A549 (cell line): ENCODE results near the gene PTPRN2. TPM values are rescaled to one million over a fixed set of nuclear protein-coding genes. Genes with fewer than 3 reads are reported as not detected.

Experiments used
- ATAC-seq, 2 experiments: fragments of 200-7000 bp in 1 of 2; fragments of >200 bp in 1 of 2; cut with Nextera tagmentation in 1 of 2; cut with Tn5 transposase in 1 of 2; 3 replicates each; pipeline versions ENCODE4 v1.8.0 to v1.9.1; 2018 to 2020; ENCODE audit warnings: mild to moderate bottlenecking in 1 of 2, moderate library complexity in 1 of 2
- CTCF ChIA-PET: fragments of 300-600 bp; sonication (Branson Sonifier 250); formaldehyde crosslinking; extraction: SDS; loops from one replicate; lab custom pipeline; 2021; ENCODE audit warnings: antibody characterized with exemption, inconsistent platforms; lab: Yijun Ruan, JAX
- POLR2A ChIA-PET: fragments of 350-600 bp; formaldehyde crosslinking; extraction: SDS; loops from one replicate; lab custom pipeline; 2021; ENCODE audit warnings: antibody characterized with exemption, inconsistent platforms; lab: Yijun Ruan, JAX
- DNase-seq, 2 experiments: peaks; one replicate each; pipeline versions ENCODE4 v3.0.0 to v3.0.0-alpha.2; 2011 to 2016; ENCODE audit warnings: low read depth in 1 of 2, low spot score in 1 of 2
- FAIRE-seq: peaks from 2 replicates; lab custom pipeline; 2011; peaks lifted over from hg19 to GRCh38; lab: Jason Lieb, UNC
- H3K27ac ChIP-seq, 2 experiments: fragments of >200 bp; sonication (Bioruptor Twin); formaldehyde crosslinking; 3 replicates each; pipeline ENCODE4 v1.5.1; 2016 to 2017
- H3K4me1 ChIP-seq: fragments of >200 bp; sonication (Bioruptor Twin); formaldehyde crosslinking; 3 replicates; pipeline ENCODE4 v1.6.1; 2016
- H3K4me2 ChIP-seq: fragments of >200 bp; sonication (Bioruptor Twin); formaldehyde crosslinking; 3 replicates; pipeline ENCODE4 v1.6.1; 2016
- H3K4me3 ChIP-seq: fragments of >200 bp; sonication (Bioruptor Twin); formaldehyde crosslinking; 3 replicates; pipeline ENCODE4 v1.5.1; 2016
- H3K9me3 ChIP-seq: fragments of >200 bp; sonication (Bioruptor Twin); formaldehyde crosslinking; 3 replicates; pipeline ENCODE4 v1.6.1; 2016
- BHLHE40 ChIP-seq: IDR thresholded peaks from 2 replicates; pipeline ENCODE4 v1.6.1; 2012; ENCODE audit warnings: low read depth, low read length, inconsistent platforms
- CEBPB ChIP-seq, 2 experiments: fragments of >200 bp in 1 of 2; sonication (Bioruptor Twin) in 1 of 2; formaldehyde crosslinking in 1 of 2; IDR thresholded peaks; 2 replicates each; pipeline ENCODE4 v1.6.1; 2012 to 2016
- CHD4 ChIP-seq: fragments of 200-600 bp; sonication (generic); IDR thresholded peaks from 2 replicates; pipeline ENCODE4 v1.6.1; 2016; ENCODE audit warnings: antibody characterized with exemption, mild to moderate bottlenecking, borderline replicate concordance
- E2F6 ChIP-seq: IDR thresholded peaks from 2 replicates; pipeline ENCODE4 v1.6.1; 2012; ENCODE audit warnings: low read depth, borderline replicate concordance
- EHMT2 ChIP-seq: fragments of 200-600 bp; sonication (generic); IDR thresholded peaks from 2 replicates; pipeline ENCODE4 v1.6.1; 2016; ENCODE audit warnings: antibody characterized with exemption, low read depth, mild to moderate bottlenecking, moderate library complexity
- ELK1 ChIP-seq: fragments of 150-350 bp; IDR thresholded peaks from 2 replicates; pipeline ENCODE4 v1.6.1; 2014; ENCODE audit warnings: low read depth, mild to moderate bottlenecking, low read length
- FOSB ChIP-seq: fragments of 250-450 bp; sonication (Bioruptor Pico); IDR thresholded peaks from 2 replicates; pipeline ENCODE4 v1.5.0; 2020; ENCODE audit warnings: mild to moderate bottlenecking, moderate library complexity
- FOXS1 ChIP-seq: fragments of 250-450 bp; sonication (Bioruptor Pico); IDR thresholded peaks from 2 replicates; pipeline ENCODE4 v1.5.0; 2020; ENCODE audit warnings: mild to moderate bottlenecking, moderate library complexity
- GATA3 ChIP-seq: IDR thresholded peaks from 2 replicates; pipeline ENCODE4 v1.6.1; 2012; ENCODE audit warnings: borderline replicate concordance
- HDAC2 ChIP-seq: fragments of 200-600 bp; sonication (generic); IDR thresholded peaks from 2 replicates; pipeline ENCODE4 v1.6.1; 2016
- HOXA7 ChIP-seq: fragments of 250-450 bp; sonication (Bioruptor Pico); IDR thresholded peaks from 2 replicates; pipeline ENCODE4 v1.5.0; 2020; ENCODE audit warnings: mild to moderate bottlenecking, moderate library complexity
- HOXB5 ChIP-seq: fragments of 250-450 bp; sonication (Bioruptor Pico); IDR thresholded peaks from 2 replicates; pipeline ENCODE4 v1.5.0; 2020; ENCODE audit warnings: mild to moderate bottlenecking, moderate library complexity
- KDM1A ChIP-seq: fragments of 200-600 bp; sonication (generic); IDR thresholded peaks from 2 replicates; pipeline ENCODE4 v1.6.1; 2016; ENCODE audit warnings: low read depth, mild to moderate bottlenecking
- MYC ChIP-seq: IDR thresholded peaks from 2 replicates; pipeline ENCODE4 v1.6.1; 2012; ENCODE audit warnings: mild to moderate bottlenecking, inconsistent platforms, low read length, improper control_type of control experiment, borderline replicate concordance
- NPAS2 ChIP-seq: fragments of 250-450 bp; sonication (Bioruptor Pico); IDR thresholded peaks from 2 replicates; pipeline ENCODE4 v1.8.0; 2022; ENCODE audit warnings: mild to moderate bottlenecking, moderate library complexity, borderline replicate concordance
- NR3C1 ChIP-seq: fragments of >200 bp; sonication (Bioruptor Twin); formaldehyde crosslinking; IDR thresholded peaks from 3 replicates; pipeline ENCODE4 v1.6.1; 2017
- PBX3 ChIP-seq: IDR thresholded peaks from 2 replicates; pipeline ENCODE4 v1.6.1; 2012
- PHF8 ChIP-seq: fragments of 200-600 bp; sonication (generic); IDR thresholded peaks from 2 replicates; pipeline ENCODE4 v1.6.1; 2016; ENCODE audit warnings: low read depth, mild to moderate bottlenecking, antibody characterized with exemption, moderate library complexity, borderline replicate concordance
- POLR2AphosphoS2 ChIP-seq: conservative IDR thresholded peaks from 2 replicates; pipeline ENCODE4 v1.6.1; 2012; ENCODE audit warnings: low read length, improper control_type of control experiment, inconsistent platforms
- RAD21 ChIP-seq, 2 experiments: fragments of >200 bp in 1 of 2; sonication (Bioruptor Twin) in 1 of 2; formaldehyde crosslinking in 1 of 2; IDR thresholded peaks in 1 of 2; conservative IDR thresholded peaks in 1 of 2; 2 replicates in 1 of 2; 3 replicates in 1 of 2; pipeline ENCODE4 v1.6.1; 2012 to 2018; ENCODE audit warnings: inconsistent platforms in 1 of 2
- RNF2 ChIP-seq: fragments of 200-600 bp; sonication (generic); IDR thresholded peaks from 2 replicates; pipeline ENCODE4 v1.6.1; 2016; ENCODE audit warnings: low read depth, mild to moderate bottlenecking, antibody characterized with exemption, moderate library complexity, borderline replicate concordance
- SREBF2 ChIP-seq: fragments of 450-650 bp; IDR thresholded peaks from 2 replicates; pipeline ENCODE4 v1.6.1; 2014; ENCODE audit warnings: mild to moderate bottlenecking, moderate library complexity
- TFCP2L1 ChIP-seq: fragments of 250-450 bp; sonication (Bioruptor Pico); IDR thresholded peaks from 2 replicates; pipeline ENCODE4 v1.5.0; 2021; ENCODE audit warnings: mild to moderate bottlenecking
- TP53 ChIP-seq: fragments of 250-450 bp; sonication (Bioruptor Pico); IDR thresholded peaks from 2 replicates; pipeline ENCODE4 v1.5.0; 2021; ENCODE audit warnings: mild to moderate bottlenecking, moderate library complexity
- ZC3H11A ChIP-seq: fragments of 450-650 bp; IDR thresholded peaks from 2 replicates; pipeline ENCODE4 v1.6.1; 2014; ENCODE audit warnings: antibody characterized with exemption, mild to moderate bottlenecking
- WGBS: methylation state at CpG from one replicate; pipeline ENCODE4 v1.1.6; 2017; ENCODE audit errors: missing lambda C conversion rate; 5-methylcytosine and 5-hydroxymethylcytosine counted together
- polyA plus RNA-seq, 4 experiments: library from polyadenylated mRNA; depleted of rRNA in 3 of 4; stranded (reverse); fragments of >200 nt; fragmentation: RNase III in 1 of 4; extraction: RNeasy Plus Mini Kit Qiagen cat#74134 plus additional on column Dnase treatment in 1 of 4; gene quantifications; 2 replicates in 3 of 4; 3 replicates in 1 of 4; pipeline ENCODE4 v1.2.3, GENCODE V29; 2011 to 2017

The PTPRN2 gene
- polyA plus RNA-seq, 2 of the 4 experiments (the other 2 are of a cell fraction), result 0.41 to 1.2 TPM

- no peak overlapping the region for H3K4me3 ChIP-seq
- no peak for ATAC-seq
- no peak overlapping the region for H3K4me2 ChIP-seq
- TF ChIP-seq NR3C1 (no peak), EHMT2 (no peak), ZC3H11A (no peak), HOXB5 (CRISPR knock-in tag) (no peak), E2F6 (no peak), HDAC2 (no peak)
- TF ChIP-seq, all 56 proteins: peak for 0
- Histone ChIP-seq H3K27ac (no peak overlapping the region), H3K9me3 (no peaks in the 10 kb centered on the region), H3K4me1 (no peaks in the 10 kb centered on the region)
- CTCF ChIA-PET, result interaction anchor here (1.5 kb wide), 1 partner anchor 177 kb away, joined by 3 read pairs; no protein-coding TSS in a partner anchor
- FAIRE-seq (no peak), DNase-seq (no peak)
- POLR2A ChIA-PET, result no interaction called here
- WGBS, result 61% methylated on average over 15 of the region's 15 CpGs
Measured at GRCh38 chr7:157609516-157609915, 978.1 kb downstream of the PTPRN2 start.

GRCh38 chr7:157607218-157607617, 980.4 kb downstream of the PTPRN2 start:
- CTCF ChIA-PET, result no interaction called here
- H3K4me3 ChIP-seq, result no peak overlapping the region
- H3K27ac ChIP-seq, result no peak overlapping the region
- H3K4me1 ChIP-seq, result no peaks in the 10 kb centered on the region
- H3K4me2 ChIP-seq, result no peak overlapping the region
- POLR2A ChIA-PET, result no interaction called here
- WGBS, result 68% methylated on average over 7 of the region's 10 CpGs
- FAIRE-seq (no peak), ATAC-seq (no peak; a peak in 1 of 6 replicates), DNase-seq (no peak)
- no peaks in the 10 kb centered on the region for H3K9me3 ChIP-seq
- TF ChIP-seq SREBF2 (no peak), GATA3 (no peak), HOXA7 (CRISPR knock-in tag) (no peak), NR3C1 (no peak), RAD21 (conservative IDR thresholded peaks at IDR 0.05 in 1 of 2, IDR thresholded peaks at IDR 0.05 in 1 of 2) (no peak), NPAS2 (CRISPR knock-in tag) (no peak), RNF2 (no peak), CEBPB (IDR thresholded peaks at IDR 0.05) (no peak), ELK1 (no peak), TP53 (CRISPR knock-in tag) (no peak), PHF8 (no peak), CHD4 (no peak), FOSB (no peak)

GRCh38 chr7:157606140-157606539, 981.5 kb downstream of the PTPRN2 start:
- TF ChIP-seq FOSB (no peak), FOXS1 (CRISPR knock-in tag) (no peak), KDM1A (no peak), HOXA7 (CRISPR knock-in tag) (no peak), SREBF2 (no peak), ZC3H11A (no peak), BHLHE40 (no peak), POLR2AphosphoS2 (no peak), MYC (no peak), TFCP2L1 (CRISPR knock-in tag) (no peak), PBX3 (no peak)
- no peaks in the 10 kb centered on the region for H3K4me1 ChIP-seq
- H3K27ac ChIP-seq, result no peak overlapping the region
- POLR2A ChIA-PET, result no interaction called here
- no peak for DNase-seq
- no peak overlapping the region for H3K4me2 ChIP-seq
- no peak for ATAC-seq
- WGBS, result 60% methylated on average over 5 of the region's 9 CpGs
- no peak overlapping the region for H3K4me3 ChIP-seq
- FAIRE-seq, result no peak
- H3K9me3 ChIP-seq, result no peaks in the 10 kb centered on the region
- CTCF ChIA-PET, result no interaction called here
